ENCODE data around the gene HNRNPA1. TPM values are rescaled to one million over a fixed set of nuclear protein-coding genes. Genes with fewer than 3 reads are reported as not detected.

HNRNPA1 gene
- total and polyA plus RNA-seq, 9 of the 15 experiments (the other 6 are each of a cell fraction or from before 2014, with no cell fraction given): 1,166 to 2,703 (median 1,815) TPM

- TF ChIP-seq HDAC3 (IDR thresholded peaks at IDR 0.05; ENCODE audit: borderline replicate concordance, partially characterized antibody): peak; percentile 8
- TF ChIP-seq MAX (CRISPR knock-in tag; IDR thresholded peaks at IDR 0.05): no peak
- no peak for TF ChIP-seq ELK3 (CRISPR knock-in tag; IDR thresholded peaks at IDR 0.05)
- 0 out of 4 replicates have a peak, but pooled peaks of 1 of the 2 experiments have one; percentile 23 for TF ChIP-seq ZMIZ1 (IDR thresholded peaks at IDR 0.05; ENCODE audit: low read depth in 2 of 2, low read length in 2 of 2)
- peak; percentile 29; the same call in 1 of the 2 replicates for TF ChIP-seq NFE2 (IDR thresholded peaks at IDR 0.05; ENCODE audit: low read depth)
- TF ChIP-seq ZNF695 (CRISPR knock-in tag; IDR thresholded peaks at IDR 0.05): no peak
- peak in 1 of 3 experiments; percentile 11 for TF ChIP-seq YY1 (IDR thresholded peaks at IDR 0.05; ENCODE audit: borderline replicate concordance in 1 of 3, control insufficient read depth in 1 of 3, extremely low read depth in 1 of 3, insufficient read depth in 3 of 3, insufficient read length in 1 of 3, insufficient replicate concordance in 2 of 3, low read depth in 1 of 3, low read length in 2 of 3)
- no peak for TF ChIP-seq ZBTB17 (CRISPR knock-in tag; IDR thresholded peaks at IDR 0.05)
- peak; percentile 82 for TF ChIP-seq PRDM10 (IDR thresholded peaks at IDR 0.05; ENCODE audit: partially characterized antibody)
- TF ChIP-seq STAT5A (IDR thresholded peaks at IDR 0.05; ENCODE audit: borderline replicate concordance, low read length): peak; percentile 86
- TF ChIP-seq CCNT2 (IDR thresholded peaks at IDR 0.05; ENCODE audit: borderline replicate concordance, extremely low read depth, insufficient read length, low read depth, low read length): peak; percentile 85
- no peak for TF ChIP-seq GABPB1 (CRISPR knock-in tag; IDR thresholded peaks at IDR 0.05)
- peak; percentile 10; the same call in 1 of the 2 replicates for TF ChIP-seq BHLHE40 (IDR thresholded peaks at IDR 0.05; ENCODE audit: low read length)
- TF ChIP-seq ZFP36 (IDR thresholded peaks at IDR 0.05; ENCODE audit: low read depth, low read length, partially characterized antibody): peak; percentile 22
These were observed 26.6 kb downstream of the HNRNPA1 start (continued) for GRCh38 chr12:54306925-54307741.

Data from K562 (cell line).